ENCODE results near the gene MAGI2.

DNA sequence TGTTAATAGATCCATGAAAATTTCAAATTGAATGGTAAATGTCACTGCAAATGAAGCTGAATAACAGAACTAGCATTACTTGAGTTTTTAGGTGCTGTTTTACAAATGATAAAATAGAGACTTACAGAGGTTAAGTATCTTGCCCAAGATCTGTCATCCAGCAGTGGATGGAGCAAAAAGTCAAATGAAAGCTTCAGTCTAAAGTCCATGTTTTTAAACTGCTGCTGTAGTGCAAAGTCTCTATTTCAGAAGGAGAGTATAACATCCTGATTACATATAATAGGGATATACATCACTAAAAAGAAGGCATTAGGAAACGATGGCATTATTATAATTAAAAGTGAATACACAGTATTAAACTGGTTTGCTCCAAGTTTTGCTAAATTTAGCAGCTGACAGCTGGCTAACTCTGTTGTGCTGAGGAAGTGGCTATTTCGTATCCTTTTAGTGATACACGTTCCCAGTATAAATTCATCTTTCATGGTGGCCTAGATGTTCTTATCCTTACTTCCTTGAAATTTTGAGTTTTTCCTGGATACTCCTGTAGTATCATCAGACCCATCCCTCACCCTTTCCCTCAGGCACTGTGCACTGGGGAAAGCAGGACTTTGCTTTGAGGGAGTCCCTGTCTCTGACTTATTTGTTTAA is 603.2 kb downstream of the MAGI2 start:
- no peak for TF ChIP-seq EZH2 (IDR thresholded peaks at IDR 0.05; ENCODE audit: borderline replicate concordance, low read depth, low read length, poor library complexity, severe bottlenecking)
- TF ChIP-seq, protein P1, sequence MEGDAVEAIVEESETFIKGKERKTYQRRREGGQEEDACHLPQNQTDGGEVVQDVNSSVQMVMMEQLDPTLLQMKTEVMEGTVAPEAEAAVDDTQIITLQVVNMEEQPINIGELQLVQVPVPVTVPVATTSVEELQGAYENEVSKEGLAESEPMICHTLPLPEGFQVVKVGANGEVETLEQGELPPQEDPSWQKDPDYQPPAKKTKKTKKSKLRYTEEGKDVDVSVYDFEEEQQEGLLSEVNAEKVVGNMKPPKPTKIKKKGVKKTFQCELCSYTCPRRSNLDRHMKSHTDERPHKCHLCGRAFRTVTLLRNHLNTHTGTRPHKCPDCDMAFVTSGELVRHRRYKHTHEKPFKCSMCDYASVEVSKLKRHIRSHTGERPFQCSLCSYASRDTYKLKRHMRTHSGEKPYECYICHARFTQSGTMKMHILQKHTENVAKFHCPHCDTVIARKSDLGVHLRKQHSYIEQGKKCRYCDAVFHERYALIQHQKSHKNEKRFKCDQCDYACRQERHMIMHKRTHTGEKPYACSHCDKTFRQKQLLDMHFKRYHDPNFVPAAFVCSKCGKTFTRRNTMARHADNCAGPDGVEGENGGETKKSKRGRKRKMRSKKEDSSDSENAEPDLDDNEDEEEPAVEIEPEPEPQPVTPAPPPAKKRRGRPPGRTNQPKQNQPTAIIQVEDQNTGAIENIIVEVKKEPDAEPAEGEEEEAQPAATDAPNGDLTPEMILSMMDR (conservative IDR thresholded peaks at IDR 0.05; ENCODE audit: low read depth, low read length): no peak

Data from A673 (cell line).